Measurements from ENCODE around the gene APBA1.

The APBA1 gene

DNA sequence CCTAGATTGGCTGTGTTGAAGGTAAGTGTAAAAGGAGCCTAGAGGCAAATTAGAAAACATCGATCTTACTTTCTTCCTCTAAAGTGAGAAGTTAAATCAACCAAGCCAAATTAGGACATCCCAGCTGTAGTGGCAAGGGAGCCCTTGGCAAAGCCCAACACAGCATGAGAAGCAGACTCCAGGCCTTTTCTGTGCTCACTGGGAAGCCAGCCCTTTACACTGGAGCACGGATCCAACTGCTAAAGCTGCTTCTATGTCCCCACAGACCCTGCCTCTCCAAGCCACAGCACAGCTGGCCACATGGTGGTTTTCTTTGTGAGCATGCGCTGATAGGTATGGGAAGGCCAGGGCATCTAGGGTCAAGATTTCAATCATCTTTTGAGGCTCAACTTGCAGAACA is 94.1 kb downstream of the APBA1 start:
- DNase-seq (ENCODE audit: low spot score), result no peak

- DNase-seq (ENCODE audit: low spot score), result no peak
Observed at GRCh38 chr9:69577123-69577522, 95.0 kb downstream of the APBA1 start.

DNA sequence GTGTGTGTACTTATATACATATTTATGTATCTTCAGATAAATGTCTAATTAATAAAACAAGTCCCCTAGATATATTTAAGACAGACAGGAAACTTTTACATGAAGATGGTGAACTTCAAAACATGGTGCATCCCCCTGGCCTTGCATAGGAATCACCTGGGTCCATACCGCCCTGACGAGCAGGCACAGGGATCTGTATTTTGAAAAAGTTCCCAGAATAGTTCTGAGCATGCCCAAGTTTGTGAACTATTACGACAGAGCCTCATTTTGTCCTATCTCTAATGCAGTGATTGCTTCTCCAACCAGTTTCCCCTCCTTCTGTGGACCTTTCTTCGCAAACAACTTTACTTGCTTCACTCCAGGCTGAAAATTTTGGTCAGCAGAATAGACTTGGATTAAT is 98.1 kb downstream of the APBA1 start:
- no peak for DNase-seq (ENCODE audit: low spot score)

- DNase-seq (ENCODE audit: low spot score), result peak; percentile 20
Observed at GRCh38 chr9:69573651-69574050, 98.5 kb downstream of the APBA1 start.

- DNase-seq (ENCODE audit: low spot score), result peak; percentile 34
Observed at GRCh38 chr9:69572611-69573010, 99.6 kb downstream of the APBA1 start.

- DNase-seq (ENCODE audit: low spot score), result no peak
Observed at GRCh38 chr9:69571032-69571431, 101.1 kb downstream of the APBA1 start.

- peak; percentile 78 for DNase-seq (ENCODE audit: low spot score)
Observed at GRCh38 chr9:69569738-69570451, 102.3 kb downstream of the APBA1 start.

GRCh38 chr9:69564557-69564956 is 107.6 kb downstream of the APBA1 start:
- DNase-seq (ENCODE audit: low spot score), result no peak

- no peak for DNase-seq (ENCODE audit: low spot score)
Observed at GRCh38 chr9:69559126-69559525, 113.0 kb downstream of the APBA1 start.

- no peak for DNase-seq (ENCODE audit: low spot score)
Observed at GRCh38 chr9:69556707-69557106, 115.5 kb downstream of the APBA1 start.

GRCh38 chr9:69555802-69556201 is 116.4 kb downstream of the APBA1 start:
- no peak for DNase-seq (ENCODE audit: low spot score)

- DNase-seq (ENCODE audit: low spot score), result peak; percentile 26
Observed at GRCh38 chr9:69554945-69555344, 117.2 kb downstream of the APBA1 start.

GRCh38 chr9:69549310-69550202 is 122.6 kb downstream of the APBA1 start:
- DNase-seq (ENCODE audit: low spot score), result peak; percentile 52

- no peak for DNase-seq (ENCODE audit: low spot score)
Observed at GRCh38 chr9:69548681-69549080, 123.5 kb downstream of the APBA1 start.

GRCh38 chr9:69546265-69546664 is 125.9 kb downstream of the APBA1 start:
- peak; percentile 31 for DNase-seq (ENCODE audit: low spot score)

DNA sequence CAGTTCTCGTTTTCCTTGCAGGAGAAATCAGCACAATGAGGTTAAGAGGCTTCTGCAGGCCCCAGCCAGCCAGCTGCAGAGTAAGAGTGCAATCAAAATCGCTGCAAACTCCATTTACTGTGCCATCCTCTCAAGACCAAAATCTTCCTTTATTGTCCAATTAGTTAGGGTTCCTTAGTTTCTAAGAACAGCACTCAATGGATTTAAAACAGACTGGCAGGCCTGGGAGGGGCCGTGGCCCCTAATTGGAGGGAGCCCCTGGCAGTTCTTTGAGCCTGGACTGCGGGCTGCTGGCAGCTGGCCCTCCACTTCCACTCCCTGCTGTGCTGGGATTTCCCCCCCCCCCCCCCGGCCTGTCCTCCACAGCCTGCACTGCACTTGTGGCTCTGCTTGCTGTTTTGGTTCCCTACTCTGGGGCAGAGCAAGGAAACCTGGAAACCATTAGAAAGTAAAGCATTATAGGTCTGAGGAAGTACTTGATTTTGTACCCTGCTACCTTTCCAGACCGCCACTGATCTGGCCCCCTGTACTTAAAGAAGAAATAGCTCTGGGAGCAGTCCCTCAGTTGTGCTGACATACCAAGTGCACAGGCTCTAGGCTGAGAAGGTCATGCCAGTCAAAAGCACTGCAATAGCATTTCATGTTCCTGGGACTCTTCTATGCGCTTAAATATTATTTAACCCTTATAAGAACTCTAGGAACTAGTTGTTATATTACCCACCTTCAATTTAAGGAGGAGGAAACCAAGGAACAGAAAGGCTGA is 129.0 kb downstream of the APBA1 start:
- DNase-seq (ENCODE audit: low spot score), result no peak

GRCh38 chr9:69542058-69542457 is 130.1 kb downstream of the APBA1 start:
- no peak for DNase-seq (ENCODE audit: low spot score)

DNA sequence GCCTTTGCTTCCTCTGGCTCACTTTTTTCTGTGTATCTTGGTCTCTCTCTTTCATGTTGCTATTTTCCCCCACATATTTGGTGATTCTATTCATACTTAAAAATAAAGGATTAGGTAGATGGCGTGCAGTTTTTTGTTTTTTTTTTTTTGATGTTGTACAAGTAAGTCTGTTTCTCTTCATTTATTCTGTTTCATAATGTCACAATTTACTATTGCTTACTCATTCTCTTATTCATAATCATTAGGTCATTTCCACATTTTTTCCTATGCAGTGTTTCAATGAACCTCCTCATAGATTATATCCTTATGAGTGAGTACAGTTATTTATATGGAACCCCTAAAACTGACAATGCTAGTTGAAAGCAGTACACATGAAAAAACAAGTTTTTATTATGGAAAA is 136.3 kb downstream of the APBA1 start:
- peak; percentile 48 for DNase-seq (ENCODE audit: low spot score)

DNA sequence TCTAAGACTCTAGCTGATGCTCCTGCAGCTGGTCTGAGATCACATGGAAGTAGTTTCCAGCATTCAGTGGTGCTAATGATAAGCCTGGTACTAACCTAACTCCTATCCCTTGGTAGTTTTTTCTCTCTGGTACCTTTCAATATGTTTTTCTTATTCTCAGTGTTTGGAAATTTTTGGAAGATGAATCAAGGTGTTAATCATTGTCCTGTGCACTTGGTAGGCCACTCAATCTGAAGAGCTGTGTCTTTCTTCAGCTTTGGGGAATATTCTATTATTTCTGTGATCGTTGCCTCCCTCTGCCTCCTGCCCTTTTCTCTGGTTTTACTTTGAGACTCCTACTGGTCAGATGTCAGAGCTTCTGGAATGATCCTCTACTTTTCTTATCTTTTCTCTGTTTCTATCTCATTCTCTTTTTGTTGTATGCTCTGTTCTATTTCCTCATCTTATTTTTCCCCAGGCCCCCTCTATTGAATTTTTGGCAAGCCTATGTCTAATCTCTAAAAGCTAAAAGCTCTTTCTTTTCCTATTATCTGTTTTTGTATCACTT is 136.8 kb downstream of the APBA1 start:
- DNase-seq (ENCODE audit: low spot score), result no peak

DNA sequence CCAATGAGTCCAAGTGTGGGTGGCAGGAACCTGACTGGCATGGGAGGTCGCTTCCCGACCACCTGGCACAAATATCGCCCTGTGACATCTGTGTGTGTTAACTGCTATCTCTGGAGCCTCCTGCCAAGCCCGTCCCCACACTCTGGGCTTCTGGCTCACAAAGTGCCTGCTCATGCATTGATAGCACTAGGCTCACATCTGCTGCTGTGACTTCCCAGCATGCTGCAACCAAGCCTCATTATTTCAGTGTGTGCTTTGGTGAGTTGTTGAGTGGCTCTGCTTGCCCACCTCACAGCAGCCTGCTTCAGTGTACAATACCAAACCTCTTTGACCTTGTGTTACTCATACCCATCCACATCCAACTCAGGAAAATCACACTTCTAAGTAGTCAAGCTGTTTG is 139.8 kb downstream of the APBA1 start:
- no peak for DNase-seq (ENCODE audit: low spot score)

- no peak for DNase-seq (ENCODE audit: low spot score)
Observed at GRCh38 chr9:69527454-69527853, 144.7 kb downstream of the APBA1 start.

DNA sequence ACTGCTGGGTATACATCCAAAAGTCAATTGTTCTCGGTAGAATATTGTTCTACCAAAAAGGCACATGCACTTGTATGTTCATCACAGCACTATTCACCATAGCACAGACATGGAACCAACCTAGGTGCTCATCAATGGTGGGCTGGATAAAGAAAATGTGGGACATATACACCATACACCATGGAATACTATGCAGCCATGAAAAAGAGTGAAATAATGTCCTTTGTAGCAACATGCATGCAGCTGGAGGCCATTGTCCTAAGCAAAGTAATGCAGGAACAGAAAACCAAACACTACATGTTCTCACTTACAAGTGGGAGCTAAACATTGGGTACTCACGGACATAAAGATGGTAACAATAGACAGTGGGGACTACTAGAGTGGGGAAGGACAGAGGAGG is 145.5 kb downstream of the APBA1 start:
- DNase-seq (ENCODE audit: low spot score), result no peak

Measured in AG08395 (cell line).